ENCODE data around the gene VTA1. TPM values are rescaled to one million over a fixed set of nuclear protein-coding genes. Genes with fewer than 3 reads are reported as not detected.
A peak's percentile ranks its signal among the peaks of the same experiment; 100 is the strongest.
"Not testable (repeated sequence)": the region's sequence is repeated elsewhere in the genome, so short reads cannot be mapped to it uniquely, and the experiment has no call there.

The VTA1 gene, protein sequence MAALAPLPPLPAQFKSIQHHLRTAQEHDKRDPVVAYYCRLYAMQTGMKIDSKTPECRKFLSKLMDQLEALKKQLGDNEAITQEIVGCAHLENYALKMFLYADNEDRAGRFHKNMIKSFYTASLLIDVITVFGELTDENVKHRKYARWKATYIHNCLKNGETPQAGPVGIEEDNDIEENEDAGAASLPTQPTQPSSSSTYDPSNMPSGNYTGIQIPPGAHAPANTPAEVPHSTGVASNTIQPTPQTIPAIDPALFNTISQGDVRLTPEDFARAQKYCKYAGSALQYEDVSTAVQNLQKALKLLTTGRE
- 66.2 and 119 TPM in 2 replicates for total RNA-seq (2014; rRNA removed; shearing (Covaris generic))

DNA sequence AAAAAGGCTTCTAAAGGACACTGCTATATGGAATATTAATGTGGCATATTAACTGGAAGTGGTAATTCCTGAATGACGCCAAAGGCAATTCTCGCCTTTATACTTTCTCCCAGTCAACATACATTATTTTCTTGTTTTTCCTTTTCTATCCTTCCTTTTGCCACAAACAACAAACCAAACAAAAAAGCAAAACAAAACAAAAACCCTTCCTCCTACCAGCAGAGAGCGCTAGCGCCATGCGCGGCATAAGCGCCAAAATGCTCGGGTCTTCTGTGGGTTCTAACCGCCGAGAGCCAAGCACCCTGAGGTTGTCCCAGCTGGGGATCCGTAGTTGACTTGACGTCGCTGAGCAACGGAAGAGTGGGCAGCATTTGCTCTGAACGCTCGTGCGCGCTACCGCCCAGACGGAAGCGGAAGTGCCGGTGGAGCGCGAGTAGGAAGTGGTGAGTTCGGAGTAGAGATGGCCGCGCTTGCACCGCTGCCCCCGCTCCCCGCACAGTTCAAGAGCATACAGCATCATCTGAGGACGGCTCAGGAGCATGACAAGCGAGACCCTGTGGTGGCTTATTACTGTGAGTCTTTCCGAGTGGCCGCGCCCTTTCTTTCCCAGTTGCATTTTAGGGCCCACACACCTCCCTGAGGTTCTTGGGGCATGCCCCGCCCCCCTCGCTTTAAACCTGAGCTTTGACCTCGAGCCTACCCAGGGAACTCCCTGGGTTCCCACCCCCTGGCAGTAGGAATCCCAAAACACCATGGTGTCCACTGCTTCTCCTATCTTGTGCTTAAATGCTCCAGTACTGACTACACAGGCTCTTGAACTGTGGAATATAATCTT is at the start of gene VTA1, which contains the start of gene NMBR:
Gene VTA1, plus strand, starts transcription at position 436 of the 835 bp plus-strand sequence. Its CDS starts 25 bp downstream, at position 461.
Gene NMBR, minus strand, starts transcription at position 295 of the 835 bp plus-strand sequence. CDS start 58,464 bp downstream, outside the sequence.
- peaks cover 9% of the 10 kb centered on the region for H3K4me1 ChIP-seq (replicated peaks)
- H3K4me3 ChIP-seq: peak within 1 kb of the TSS; percentile 61
- H3K36me3 ChIP-seq: peaks cover 6% of the 10 kb centered on the region; the same call in 1 of the 2 replicates
- H3K27ac ChIP-seq: peak within 1 kb of the TSS; percentile 47
- DNase-seq (ENCODE audit: low read depth in 1 of 2, low spot score in 2 of 2): peak; percentile 91 to 97
- no peaks in the 10 kb centered on the region for H3K27me3 ChIP-seq (replicated peaks)
- no peaks in the 10 kb centered on the region for H3K9me3 ChIP-seq (replicated peaks)

DNA sequence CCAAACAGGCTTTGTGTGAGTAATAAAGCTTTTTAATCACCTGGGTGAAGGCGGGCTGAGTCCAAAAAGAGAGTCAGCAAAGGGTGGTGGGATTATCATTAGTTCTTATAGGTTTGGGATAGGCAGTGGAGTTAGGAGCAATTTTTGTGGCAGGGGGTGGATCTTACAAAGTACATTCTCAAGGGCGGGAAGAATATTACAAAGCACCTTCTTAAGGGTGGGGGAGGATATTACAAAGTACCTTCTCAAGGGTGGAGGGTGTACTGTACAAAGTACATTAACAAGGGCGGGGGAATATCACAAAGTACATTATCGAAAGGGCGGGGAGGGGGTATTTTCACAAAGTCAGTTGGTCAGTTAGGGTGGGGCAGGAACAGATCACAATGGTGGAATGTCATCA is 42.2 kb upstream of the VTA1 start:
- not testable (repeated sequence) for H3K36me3 ChIP-seq; DNase-seq (ENCODE audit: low read depth in 1 of 2, low spot score in 2 of 2); H3K27me3 ChIP-seq (replicated peaks); H3K27ac ChIP-seq; H3K4me1 ChIP-seq (replicated peaks); H3K9me3 ChIP-seq (replicated peaks); H3K4me3 ChIP-seq

DNA sequence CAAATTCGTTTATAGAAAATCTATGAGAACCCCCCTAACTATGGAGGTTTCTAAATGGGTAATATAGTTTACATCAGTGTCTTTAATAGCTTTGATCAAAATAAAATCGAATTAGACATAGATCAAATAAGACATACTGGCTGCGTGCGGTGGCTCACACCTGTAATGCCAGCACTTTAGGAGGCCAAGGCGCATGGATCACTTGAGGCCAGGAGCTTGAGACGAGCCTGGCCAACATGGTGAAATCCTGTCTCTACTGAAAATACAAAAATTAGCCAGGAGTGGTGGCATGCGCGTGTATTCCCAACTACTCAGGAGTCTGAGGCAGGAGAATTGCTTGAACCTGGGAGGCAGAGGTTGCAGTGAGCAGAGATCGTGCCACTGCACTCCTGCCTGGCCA is 36.2 kb upstream of the VTA1 start:
- H3K36me3 ChIP-seq; H3K9me3 ChIP-seq (replicated peaks); H3K4me1 ChIP-seq (replicated peaks); DNase-seq (ENCODE audit: low read depth in 1 of 2, low spot score in 2 of 2); H3K4me3 ChIP-seq; H3K27ac ChIP-seq; H3K27me3 ChIP-seq (replicated peaks): not testable (repeated sequence)

DNA sequence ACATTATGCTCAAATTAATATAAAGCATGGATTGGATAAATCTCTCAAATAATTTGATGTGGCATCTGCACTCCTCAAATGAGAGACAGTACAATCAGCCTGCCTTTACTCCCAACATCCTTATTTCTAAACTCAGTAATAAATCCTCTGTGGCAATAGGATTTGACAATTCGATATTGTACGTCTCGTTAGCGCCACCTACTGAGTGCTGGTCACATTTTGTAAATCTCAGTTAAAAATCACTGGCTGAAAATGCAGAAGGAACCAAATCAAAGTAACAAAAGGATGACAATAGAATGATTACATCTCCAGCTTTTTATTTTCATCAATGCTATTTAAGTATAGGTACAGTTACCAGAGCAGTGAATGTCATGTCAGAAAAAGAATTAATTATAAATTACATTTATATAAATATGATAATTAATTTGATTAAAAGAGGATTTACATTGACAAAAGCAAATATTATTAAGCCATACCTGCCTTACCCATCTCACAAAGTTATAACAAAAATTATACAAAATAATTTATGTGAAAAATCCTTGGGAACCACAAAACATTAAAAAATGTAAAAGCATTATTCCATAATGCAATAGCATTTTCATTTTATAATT is 34.5 kb upstream of the VTA1 start:
- H3K4me1 ChIP-seq (replicated peaks): no peaks in the 10 kb centered on the region
- peak; percentile 36 to 76 for DNase-seq (ENCODE audit: low read depth in 1 of 2, low spot score in 2 of 2)
- no peaks in the 10 kb centered on the region for H3K36me3 ChIP-seq
- no peaks in the 10 kb centered on the region for H3K27me3 ChIP-seq (replicated peaks)
- no peak overlapping the region for H3K27ac ChIP-seq
- no peaks in the 10 kb centered on the region for H3K9me3 ChIP-seq (replicated peaks)
- H3K4me3 ChIP-seq: no peak overlapping the region

DNA sequence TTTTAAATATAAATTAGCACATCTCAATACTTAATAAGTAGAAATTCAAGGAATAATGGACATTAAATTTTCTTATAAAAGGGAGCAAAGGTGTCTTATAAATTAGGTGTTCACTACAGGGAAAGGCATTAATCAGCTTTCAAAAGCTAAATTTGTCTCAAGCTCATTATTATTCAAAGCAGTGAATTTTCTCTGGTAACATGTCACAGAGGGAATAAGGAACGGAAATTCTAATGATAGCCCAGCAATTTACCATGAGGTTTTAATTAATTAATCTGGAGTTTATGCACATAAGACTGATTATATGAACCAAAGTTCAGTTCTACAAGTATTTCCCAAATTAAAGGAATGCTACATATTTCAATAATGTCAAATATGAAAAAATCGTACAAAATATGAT is 29.7 kb upstream of the VTA1 start:
- no peaks in the 10 kb centered on the region for H3K9me3 ChIP-seq (replicated peaks)
- H3K27me3 ChIP-seq (replicated peaks): no peaks in the 10 kb centered on the region
- H3K36me3 ChIP-seq: no peaks in the 10 kb centered on the region
- no peak overlapping the region for H3K27ac ChIP-seq
- H3K4me1 ChIP-seq (replicated peaks): no peaks in the 10 kb centered on the region
- no peak for DNase-seq (ENCODE audit: low read depth in 1 of 2, low spot score in 2 of 2)
- no peak overlapping the region for H3K4me3 ChIP-seq

DNA sequence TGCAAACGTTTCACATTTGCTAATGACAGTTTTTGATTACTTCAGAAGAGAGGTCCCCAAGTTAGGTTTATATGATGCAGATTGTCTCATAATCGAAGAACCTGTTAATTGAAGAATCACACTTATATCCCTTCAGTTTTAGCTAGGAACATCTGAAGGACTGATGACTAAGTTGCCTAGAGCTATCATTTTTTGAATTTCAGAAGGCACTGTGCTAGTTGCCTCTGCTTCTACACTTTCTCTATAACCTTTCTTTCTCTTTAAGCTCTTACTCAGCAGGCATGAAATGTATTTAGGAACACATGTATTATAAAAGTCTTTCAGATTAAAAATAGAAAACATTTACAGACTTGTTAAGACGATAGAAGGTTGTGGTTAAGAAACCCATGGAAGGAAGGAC is 28.7 kb upstream of the VTA1 start:
- Histone ChIP-seq H3K36me3 (no peaks in the 10 kb centered on the region), H3K4me3 (no peak overlapping the region), H3K27ac (no peak overlapping the region), H3K9me3 (replicated peaks) (no peaks in the 10 kb centered on the region), H3K4me1 (replicated peaks) (no peaks in the 10 kb centered on the region), H3K27me3 (replicated peaks) (no peaks in the 10 kb centered on the region)
- DNase-seq (ENCODE audit: low read depth in 1 of 2, low spot score in 2 of 2): no peak

DNA sequence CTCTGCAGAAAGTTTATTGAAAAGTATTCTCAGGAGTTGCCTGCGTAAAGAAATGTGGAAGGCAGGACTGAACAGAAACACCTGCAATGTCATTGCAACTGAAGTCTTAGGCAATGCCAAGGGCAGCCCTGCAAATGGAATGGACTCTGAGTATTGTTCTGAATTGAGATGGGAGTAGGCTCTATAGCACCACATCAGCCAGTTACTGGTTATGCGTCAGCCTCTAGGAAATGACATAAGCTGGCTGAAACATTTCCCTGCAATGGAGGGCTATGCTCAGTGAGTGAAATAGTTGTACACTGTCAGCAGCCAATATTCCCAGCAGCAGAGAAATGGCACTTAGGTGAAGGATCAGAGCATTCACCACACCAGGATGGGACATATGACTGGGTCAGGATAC is 28.1 kb upstream of the VTA1 start:
- Histone ChIP-seq H3K9me3 (replicated peaks) (no peaks in the 10 kb centered on the region), H3K27ac (no peak overlapping the region), H3K4me1 (replicated peaks) (no peaks in the 10 kb centered on the region), H3K27me3 (replicated peaks) (no peaks in the 10 kb centered on the region), H3K36me3 (no peaks in the 10 kb centered on the region), H3K4me3 (no peak overlapping the region)
- DNase-seq (ENCODE audit: low read depth in 1 of 2, low spot score in 2 of 2): no peak

DNA sequence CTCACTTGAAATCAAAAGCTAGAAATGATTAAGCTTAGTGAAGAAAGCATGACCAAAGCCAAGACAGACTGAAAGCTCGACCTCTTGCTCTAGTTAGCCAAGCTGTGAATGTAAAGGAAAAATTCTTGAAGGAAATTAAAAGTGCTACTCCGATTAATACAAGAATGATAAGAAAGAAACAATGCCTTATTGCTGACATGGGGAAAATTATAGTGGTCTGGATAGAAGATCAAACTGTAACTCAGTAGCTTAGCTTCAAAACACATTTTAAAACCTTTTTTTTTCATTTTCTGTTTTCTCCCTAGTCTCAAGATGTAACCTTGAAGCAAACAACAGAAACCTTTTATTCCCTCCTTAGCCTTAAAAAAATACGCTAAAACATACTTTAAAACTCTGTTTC is 25.7 kb upstream of the VTA1 start:
- Histone ChIP-seq H3K36me3 (no peaks in the 10 kb centered on the region), H3K27ac (no peak overlapping the region), H3K4me1 (replicated peaks) (no peaks in the 10 kb centered on the region), H3K4me3 (no peak overlapping the region), H3K9me3 (replicated peaks) (no peaks in the 10 kb centered on the region), H3K27me3 (replicated peaks) (no peaks in the 10 kb centered on the region)
- no peak for DNase-seq (ENCODE audit: low read depth in 1 of 2, low spot score in 2 of 2)

DNA sequence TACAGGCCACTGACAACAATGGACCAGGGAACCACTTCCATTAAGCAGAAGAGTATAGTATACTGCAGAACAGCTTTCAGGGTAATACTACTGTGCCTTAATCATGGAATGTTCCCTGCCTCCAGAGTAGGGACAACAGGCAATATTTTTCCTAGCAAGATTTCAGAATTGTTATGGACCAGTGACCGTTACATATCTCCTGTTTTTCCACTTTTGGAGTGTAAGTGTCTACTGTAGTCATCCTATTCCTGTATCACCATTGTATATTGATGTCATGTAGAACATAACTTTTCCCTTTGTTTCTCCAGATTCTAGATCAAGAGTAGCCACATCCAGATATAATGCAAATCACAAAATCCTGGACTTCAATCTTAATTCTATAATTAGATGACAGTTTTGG is 16.2 kb upstream of the VTA1 start:
- no peaks in the 10 kb centered on the region for H3K27me3 ChIP-seq (replicated peaks)
- H3K36me3 ChIP-seq: no peaks in the 10 kb centered on the region
- H3K4me1 ChIP-seq (replicated peaks): no peaks in the 10 kb centered on the region
- H3K27ac ChIP-seq: no peak overlapping the region
- 0 out of 2 replicates have a peak, but pooled peaks cover 3% of the 10 kb centered on the region for H3K9me3 ChIP-seq (replicated peaks)
- no peak overlapping the region for H3K4me3 ChIP-seq
- no peak for DNase-seq (ENCODE audit: low read depth in 1 of 2, low spot score in 2 of 2)

DNA sequence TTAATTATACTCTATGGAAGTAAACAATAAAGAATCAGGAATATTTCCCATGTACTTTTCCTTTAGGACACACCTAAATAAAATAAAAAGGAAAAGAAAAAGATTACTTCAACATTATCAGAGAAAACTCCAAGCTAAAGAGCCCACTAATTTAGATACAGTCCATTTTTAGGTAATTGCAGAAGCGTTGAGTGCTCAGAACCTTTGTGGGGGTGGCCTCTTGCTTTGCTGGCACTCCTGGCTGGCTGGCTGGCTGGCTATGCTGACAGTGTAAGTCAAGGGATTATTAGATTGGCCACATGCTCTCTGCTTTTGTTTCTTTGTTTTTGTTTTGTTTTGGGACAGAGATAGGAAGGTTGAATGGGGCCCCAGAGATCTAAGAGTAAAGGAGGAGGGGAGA is 14.4 kb upstream of the VTA1 start, which contains the start of gene GJE1:
Gene GJE1, plus strand, starts transcription at position 301 of the 400 bp plus-strand sequence. CDS start 234 bp downstream, outside the sequence.
- Histone ChIP-seq H3K4me3 (no peak within 1 kb of the TSS), H3K27me3 (replicated peaks) (no peaks in the 10 kb centered on the region), H3K27ac (no peak within 1 kb of the TSS), H3K36me3 (no peaks in the 10 kb centered on the region), H3K4me1 (replicated peaks) (no peaks in the 10 kb centered on the region), H3K9me3 (replicated peaks) (0 out of 2 replicates have a peak, but pooled peaks cover 3% of the 10 kb centered on the region)
- DNase-seq (ENCODE audit: low read depth in 1 of 2, low spot score in 2 of 2): no peak

DNA sequence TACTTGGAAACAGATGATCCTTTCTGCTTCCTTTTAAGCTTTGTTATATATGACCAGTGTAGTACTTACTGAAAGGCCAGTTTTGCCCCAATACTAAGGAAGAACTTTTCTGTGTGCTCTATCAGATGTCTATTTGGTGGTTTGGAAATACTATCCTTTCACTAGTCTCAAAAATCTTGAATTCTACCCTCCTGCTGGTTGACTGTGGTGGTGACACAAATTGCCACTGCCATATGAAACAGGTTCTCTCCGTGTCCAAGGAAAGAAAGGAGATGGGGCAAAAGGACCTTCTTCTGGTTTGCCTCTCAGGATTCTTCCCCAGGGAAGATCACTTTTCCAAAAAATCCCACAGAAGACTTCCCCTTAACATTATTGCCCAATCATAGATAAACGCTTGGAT is 8.2 kb upstream of the VTA1 start:
- H3K27me3 ChIP-seq (replicated peaks): peaks cover 2% of the 10 kb centered on the region; the same call in 1 of the 2 replicates
- no peak for DNase-seq (ENCODE audit: low read depth in 1 of 2, low spot score in 2 of 2)
- H3K27ac ChIP-seq: no peak overlapping the region
- no peaks in the 10 kb centered on the region for H3K4me1 ChIP-seq (replicated peaks)
- H3K9me3 ChIP-seq (replicated peaks): no peaks in the 10 kb centered on the region
- no peaks in the 10 kb centered on the region for H3K36me3 ChIP-seq
- no peak overlapping the region for H3K4me3 ChIP-seq

DNA sequence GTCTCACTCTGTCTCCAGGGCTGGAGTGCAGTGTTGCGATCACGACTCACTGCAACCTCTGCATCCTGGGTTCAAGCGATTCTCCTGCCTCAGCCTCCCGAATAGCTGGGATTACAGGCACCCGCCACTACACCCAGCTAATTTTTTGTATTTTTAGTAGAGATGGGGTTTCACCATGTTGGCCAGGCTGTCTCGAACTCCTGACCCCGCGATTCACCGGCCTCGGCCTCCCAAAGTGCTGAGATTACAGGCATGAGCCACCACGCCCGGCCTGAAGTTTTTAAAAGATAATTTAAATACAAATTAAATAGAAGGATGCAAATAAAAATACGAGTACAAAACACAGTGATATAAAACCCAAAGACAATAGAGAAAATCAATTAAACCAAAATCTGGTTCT is 5.5 kb upstream of the VTA1 start:
- DNase-seq (ENCODE audit: low read depth in 1 of 2, low spot score in 2 of 2); H3K4me1 ChIP-seq (replicated peaks); H3K36me3 ChIP-seq; H3K4me3 ChIP-seq; H3K27ac ChIP-seq; H3K27me3 ChIP-seq (replicated peaks); H3K9me3 ChIP-seq (replicated peaks): not testable (repeated sequence)

DNA sequence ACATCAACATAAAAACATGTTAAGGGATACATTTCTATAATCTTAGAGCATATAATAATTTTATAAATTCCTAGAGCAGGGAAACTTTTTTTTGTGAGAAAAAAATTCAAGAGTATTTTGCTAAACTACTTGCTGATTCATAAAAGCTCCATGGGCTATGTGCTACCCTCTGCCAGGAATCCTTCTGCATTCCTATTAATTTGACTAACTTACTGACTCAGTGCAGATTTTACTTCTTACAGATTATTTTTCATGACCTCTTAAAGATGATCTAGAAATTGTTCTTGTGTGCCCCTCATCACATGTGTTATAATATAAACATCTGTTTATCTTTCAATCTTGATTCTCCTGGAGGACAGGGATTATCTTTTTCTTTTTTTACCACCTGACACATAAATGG is 5.7 kb downstream of the VTA1 start:
- H3K9me3 ChIP-seq (replicated peaks): no peaks in the 10 kb centered on the region
- H3K27ac ChIP-seq: no peak overlapping the region
- no peaks in the 10 kb centered on the region for H3K27me3 ChIP-seq (replicated peaks)
- no peak for DNase-seq (ENCODE audit: low read depth in 1 of 2, low spot score in 2 of 2)
- peaks cover 9% of the 10 kb centered on the region for H3K4me1 ChIP-seq (replicated peaks)
- H3K4me3 ChIP-seq: no peak overlapping the region
- peaks cover 6% of the 10 kb centered on the region; the same call in 1 of the 2 replicates for H3K36me3 ChIP-seq

DNA sequence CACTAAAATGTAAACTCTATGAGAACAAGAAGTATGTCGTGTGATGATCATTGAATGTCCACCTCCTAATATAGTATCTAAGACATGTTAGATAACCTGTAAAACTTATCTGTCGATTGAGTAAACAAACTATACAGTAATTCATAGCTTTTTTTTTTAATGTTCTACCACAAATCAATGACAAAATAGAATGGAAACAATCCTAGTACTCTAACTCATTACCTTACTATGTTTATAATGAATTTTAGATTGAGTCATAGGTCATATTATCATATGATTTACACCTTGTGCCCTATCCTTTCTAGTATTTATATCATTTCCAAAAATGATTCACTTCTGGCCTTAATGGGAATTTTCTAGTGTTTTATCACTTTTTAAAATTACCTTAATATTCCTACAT is 6.1 kb downstream of the VTA1 start:
- Histone ChIP-seq H3K4me1 (replicated peaks) (peaks cover 5% of the 10 kb centered on the region), H3K4me3 (no peak overlapping the region), H3K27me3 (replicated peaks) (no peaks in the 10 kb centered on the region), H3K27ac (no peak overlapping the region), H3K36me3 (peaks cover 6% of the 10 kb centered on the region; the same call in 1 of the 2 replicates), H3K9me3 (replicated peaks) (no peaks in the 10 kb centered on the region)
- no peak for DNase-seq (ENCODE audit: low read depth in 1 of 2, low spot score in 2 of 2)

Data from SJSA1 (cell line).